Naive thymus-derived CD4-positive, alpha-beta T cell (primary cell): ENCODE results near the gene FER. TPM values are rescaled to one million over a fixed set of nuclear protein-coding genes. Genes with fewer than 3 reads are reported as not detected.

ENCODE experiments used
- ATAC-seq: fragments of 150-1000 bp; cut with Tn5 transposase; 2 replicates; pipeline ENCODE4 v1.10.0; 2021; ENCODE audit warnings: mild to moderate bottlenecking, moderate library complexity
- CTCF ChIA-PET: fragments of 350-600 bp; sonication (Branson Sonifier 250); formaldehyde crosslinking; loops from one replicate; lab custom pipeline; 2021; ENCODE audit warnings: antibody characterized with exemption; lab: Charles Lee
- POLR2A ChIA-PET: fragments of 350-600 bp; sonication (Branson Sonifier 250); formaldehyde crosslinking; loops from one replicate; lab custom pipeline; 2021; ENCODE audit warnings: antibody characterized with exemption, inconsistent platforms; lab: Charles Lee
- DNase-seq, 9 donors: peaks; one replicate each; pipeline versions ENCODE4 v3.0.0 to v3.0.0-alpha.2; 2020 to 2022; ENCODE audit warnings: mixed read lengths in 1 of 9
- H3K27ac ChIP-seq: one replicate; pipeline ENCODE4 v1.7.0; 2013; ENCODE audit warnings: mild to moderate bottlenecking, low read depth, low read length, moderate library complexity
- H3K27me3 ChIP-seq, 2 donors: one replicate each; pipeline ENCODE4 v1.7.0; 2013; ENCODE audit warnings: low read length in 2 of 2, mild to moderate bottlenecking in 2 of 2, moderate library complexity in 2 of 2; ENCODE audit not compliant: control insufficient read depth in 2 of 2, insufficient read depth in 2 of 2
- H3K36me3 ChIP-seq, 3 experiments: 1 replicate in 2 of 3; 2 replicates in 1 of 3; pipeline ENCODE4 v1.7.0; 2013; ENCODE audit warnings: low read length in 3 of 3, mild to moderate bottlenecking in 3 of 3, moderate library complexity in 1 of 3; ENCODE audit not compliant: insufficient read depth in 3 of 3, control insufficient read depth in 2 of 3
- H3K4me1 ChIP-seq, 2 donors: one replicate each; pipeline ENCODE4 v1.7.0; 2013; ENCODE audit warnings: low read length in 2 of 2, mild to moderate bottlenecking in 2 of 2, moderate library complexity in 1 of 2; ENCODE audit not compliant: control insufficient read depth in 2 of 2, insufficient read depth in 2 of 2
- H3K4me3 ChIP-seq: 2 replicates; pipeline ENCODE4 v1.7.0; 2013; ENCODE audit warnings: mild to moderate bottlenecking, low read length
- H3K9me3 ChIP-seq, 3 experiments: 1 replicate in 2 of 3; 2 replicates in 1 of 3; pipeline ENCODE4 v1.7.0; 2013; ENCODE audit warnings: low read length in 3 of 3; ENCODE audit not compliant: control insufficient read depth in 2 of 3
- H3K27ac Mint-ChIP-seq, 9 donors: one replicate each; pipeline ENCODE4 v1.8.0; 2020 to 2022; ENCODE audit warnings: mixed read lengths in 9 of 9, mild to moderate bottlenecking in 8 of 9, moderate library complexity in 5 of 9, inconsistent platforms in 2 of 9
- H3K27me3 Mint-ChIP-seq, 5 donors: one replicate each; pipeline ENCODE4 v1.8.0; 2021 to 2022; ENCODE audit warnings: mixed read lengths in 5 of 5, mild to moderate bottlenecking in 1 of 5
- H3K36me3 Mint-ChIP-seq, 5 donors: one replicate each; pipeline ENCODE4 v1.8.0; 2020 to 2022; ENCODE audit warnings: mixed read lengths in 5 of 5, mild to moderate bottlenecking in 3 of 5, inconsistent platforms in 1 of 5
- H3K4me1 Mint-ChIP-seq, 7 donors: one replicate each; pipeline ENCODE4 v1.8.0; 2020 to 2022; ENCODE audit warnings: mixed read lengths in 7 of 7, mild to moderate bottlenecking in 3 of 7, inconsistent platforms in 1 of 7
- H3K4me3 Mint-ChIP-seq, 10 donors: one replicate each; pipeline ENCODE4 v1.8.0; 2020 to 2022; ENCODE audit warnings: mild to moderate bottlenecking in 10 of 10, mixed read lengths in 10 of 10, moderate library complexity in 6 of 10, inconsistent platforms in 2 of 10
- H3K9me3 Mint-ChIP-seq, 11 donors: one replicate each; pipeline ENCODE4 v1.8.0; 2020 to 2022; ENCODE audit warnings: mixed read lengths in 11 of 11, mild to moderate bottlenecking in 4 of 11, inconsistent platforms in 1 of 11, moderate library complexity in 1 of 11
- intact Hi-C, 2 donors: fragments of 100-400 bp; cut with micrococcal nuclease; formaldehyde crosslinking; loops; one replicate each; pipeline ENCODE4 v1.15.1; 2023
- polyA plus RNA-seq, 2 donors: library from polyadenylated mRNA; unstranded; fragments of 300-500 nt; fragmentation: Illumina TruSeq; gene quantifications; one replicate each; pipeline ENCODE4 v1.2.3, GENCODE V29; 2021
- total RNA-seq, 6 experiments: library from RNA in 5 of 6; stranded (reverse) in 5 of 6; gene quantifications; 1 replicate in 5 of 6; 2 replicates in 1 of 6; pipeline ENCODE4 v1.2.3 and lab custom pipeline; 2021 to 2026

The FER gene
- total and polyA plus RNA-seq, 7 experiments from 2014 or later = 2.7 to 17.6 (median 13.8) TPM

- Mint-ChIP-seq H3K4me1 (peaks cover 0 to 5% (median 0%) of the 10 kb centered on the region in 7 donors), H3K9me3 (peaks cover 0 to 2% (median 0%) of the 10 kb centered on the region in 11 donors), H3K27me3 (no peaks in the 10 kb centered on the region), H3K27ac (no peak overlapping the region), H3K36me3 (peaks cover 0 to 5% (median 0%) of the 10 kb centered on the region in 5 donors), H3K4me3 (no peak overlapping the region)
- no peaks in the 10 kb centered on the region for H3K9me3 ChIP-seq
- H3K4me1 ChIP-seq = no peaks in the 10 kb centered on the region
- H3K4me3 ChIP-seq = no peak overlapping the region
- ATAC-seq (no peak), DNase-seq (peak in 2 of 9 donors; percentile 0 to 3)
- ChIA-PET POLR2A (no interaction called here), CTCF (interaction anchor here (0.8 kb wide), 1 partner anchor 35 kb away, joined by 3 read pairs; no protein-coding TSS in a partner anchor)
- no peaks in the 10 kb centered on the region for H3K36me3 ChIP-seq
- H3K27me3 ChIP-seq = no peaks in the 10 kb centered on the region
- H3K27ac ChIP-seq = no peak overlapping the region
- intact Hi-C loops = loop anchor here (1.0 to 10.0 kb wide), 4 partner anchors 520 to 1705 kb away; no protein-coding TSS in a partner anchor
These were observed 172.1 kb downstream of the FER start for GRCh38 chr5:108919591-108920326.

- no peak for ATAC-seq
- POLR2A ChIA-PET = no interaction called here
These were observed 176.8 kb downstream of the FER start for GRCh38 chr5:108924457-108924961.

GRCh38 chr5:108925073-108925472 is 177.4 kb downstream of the FER start:
- Mint-ChIP-seq H3K27me3 (no peaks in the 10 kb centered on the region), H3K4me1 (peaks cover 0 to 5% (median 0%) of the 10 kb centered on the region in 7 donors), H3K36me3 (peaks cover 0 to 7% (median 0%) of the 10 kb centered on the region in 5 donors), H3K27ac (no peak overlapping the region), H3K4me3 (no peak overlapping the region), H3K9me3 (no peaks in the 10 kb centered on the region)
- Histone ChIP-seq H3K27ac (no peak overlapping the region), H3K4me3 (no peak overlapping the region), H3K36me3 (no peaks in the 10 kb centered on the region), H3K9me3 (no peaks in the 10 kb centered on the region), H3K27me3 (no peaks in the 10 kb centered on the region), H3K4me1 (no peaks in the 10 kb centered on the region)
- intact Hi-C loops = loop anchor here in 1 of 2 donors (10.0 kb wide), 1 partner anchor 550 kb away; no protein-coding TSS in a partner anchor
- ATAC-seq = no peak
- CTCF ChIA-PET = no interaction called here
- POLR2A ChIA-PET = no interaction called here
- DNase-seq = no peak

More at GRCh38 chr5:108924457-108924961, 176.8 kb downstream of the FER start:
- H3K9me3 Mint-ChIP-seq = no peaks in the 10 kb centered on the region
- DNase-seq = no peak
- H3K27me3 ChIP-seq = no peaks in the 10 kb centered on the region
- CTCF ChIA-PET = no interaction called here
- peaks cover 0 to 6% (median 0%) of the 10 kb centered on the region in 5 donors for H3K36me3 Mint-ChIP-seq
- H3K4me3 ChIP-seq = no peak overlapping the region
- H3K4me1 Mint-ChIP-seq = peaks cover 0 to 5% (median 0%) of the 10 kb centered on the region in 7 donors
- no peaks in the 10 kb centered on the region for H3K4me1 ChIP-seq
- no peaks in the 10 kb centered on the region for H3K9me3 ChIP-seq
- no peak overlapping the region for H3K27ac Mint-ChIP-seq
- H3K27me3 Mint-ChIP-seq = no peaks in the 10 kb centered on the region
- H3K4me3 Mint-ChIP-seq = peak overlapping the region in 8 of 10 donors; percentile 21 to 67 (median 44)
- H3K36me3 ChIP-seq = no peaks in the 10 kb centered on the region
- intact Hi-C loops = loop anchor here in 1 of 2 donors (10.0 kb wide), 1 partner anchor 550 kb away; no protein-coding TSS in a partner anchor
- no peak overlapping the region for H3K27ac ChIP-seq

- H3K36me3 Mint-ChIP-seq = peaks cover 0 to 32% (median 10%) of the 10 kb centered on the region in 5 donors
These were observed 182.4 kb downstream of the FER start for GRCh38 chr5:108930107-108930506.

GRCh38 chr5:108935611-108936010 is 187.9 kb downstream of the FER start:
- Mint-ChIP-seq H3K4me3 (no peak overlapping the region), H3K27ac (no peak overlapping the region), H3K9me3 (peaks cover 0 to 7% (median 3%) of the 10 kb centered on the region in 11 donors), H3K36me3 (peaks cover 0 to 42% (median 14%) of the 10 kb centered on the region in 5 donors), H3K27me3 (no peaks in the 10 kb centered on the region), H3K4me1 (peaks cover 0 to 4% (median 0%) of the 10 kb centered on the region in 7 donors)
- H3K9me3 ChIP-seq = no peaks in the 10 kb centered on the region
- ChIA-PET POLR2A (no interaction called here), CTCF (no interaction called here)
- intact Hi-C loops = no loop called here
- no peak overlapping the region for H3K4me3 ChIP-seq
- DNase-seq = no peak
- no peaks in the 10 kb centered on the region for H3K4me1 ChIP-seq
- no peaks in the 10 kb centered on the region for H3K27me3 ChIP-seq
- H3K36me3 ChIP-seq = no peaks in the 10 kb centered on the region
- ATAC-seq = no peak
- no peak overlapping the region for H3K27ac ChIP-seq

More at GRCh38 chr5:108930107-108930506, 182.4 kb downstream of the FER start:
- DNase-seq (no peak), ATAC-seq (no peak)
- H3K4me1 Mint-ChIP-seq = peaks cover 0 to 4% (median 0%) of the 10 kb centered on the region in 7 donors
- POLR2A ChIA-PET = no interaction called here
- H3K9me3 Mint-ChIP-seq = peaks cover 0 to 7% (median 3%) of the 10 kb centered on the region in 11 donors
- Histone ChIP-seq H3K4me1 (no peaks in the 10 kb centered on the region), H3K4me3 (no peak overlapping the region), H3K9me3 (no peaks in the 10 kb centered on the region), H3K36me3 (no peaks in the 10 kb centered on the region), H3K27me3 (no peaks in the 10 kb centered on the region), H3K27ac (no peak overlapping the region)
- intact Hi-C loops = no loop called here
- H3K27ac Mint-ChIP-seq = no peak overlapping the region
- H3K4me3 Mint-ChIP-seq = no peak overlapping the region
- CTCF ChIA-PET = no interaction called here
- no peaks in the 10 kb centered on the region for H3K27me3 Mint-ChIP-seq

- peaks cover 0 to 39% (median 11%) of the 10 kb centered on the region in 5 donors for H3K36me3 Mint-ChIP-seq
- no peaks in the 10 kb centered on the region for H3K36me3 ChIP-seq
- POLR2A ChIA-PET = no interaction called here
- CTCF ChIA-PET = no interaction called here
- H3K4me1 ChIP-seq = no peaks in the 10 kb centered on the region
- H3K27me3 ChIP-seq = no peaks in the 10 kb centered on the region
- H3K4me3 Mint-ChIP-seq = no peak overlapping the region
- intact Hi-C loops = no loop called here
- DNase-seq = no peak
- no peak overlapping the region for H3K27ac ChIP-seq
- peaks cover 0 to 4% (median 0%) of the 10 kb centered on the region in 7 donors for H3K4me1 Mint-ChIP-seq
- no peaks in the 10 kb centered on the region for H3K9me3 ChIP-seq
- ATAC-seq = no peak
- H3K27me3 Mint-ChIP-seq = no peaks in the 10 kb centered on the region
- H3K27ac Mint-ChIP-seq = no peak overlapping the region
- peaks cover 0 to 7% (median 0%) of the 10 kb centered on the region in 11 donors for H3K9me3 Mint-ChIP-seq
- no peak overlapping the region for H3K4me3 ChIP-seq
These were observed 189.5 kb downstream of the FER start for GRCh38 chr5:108937221-108937620.
